ENCODE data around the gene CABP1.
A peak's percentile ranks its signal among the peaks of the same experiment; 100 is the strongest.

DNA sequence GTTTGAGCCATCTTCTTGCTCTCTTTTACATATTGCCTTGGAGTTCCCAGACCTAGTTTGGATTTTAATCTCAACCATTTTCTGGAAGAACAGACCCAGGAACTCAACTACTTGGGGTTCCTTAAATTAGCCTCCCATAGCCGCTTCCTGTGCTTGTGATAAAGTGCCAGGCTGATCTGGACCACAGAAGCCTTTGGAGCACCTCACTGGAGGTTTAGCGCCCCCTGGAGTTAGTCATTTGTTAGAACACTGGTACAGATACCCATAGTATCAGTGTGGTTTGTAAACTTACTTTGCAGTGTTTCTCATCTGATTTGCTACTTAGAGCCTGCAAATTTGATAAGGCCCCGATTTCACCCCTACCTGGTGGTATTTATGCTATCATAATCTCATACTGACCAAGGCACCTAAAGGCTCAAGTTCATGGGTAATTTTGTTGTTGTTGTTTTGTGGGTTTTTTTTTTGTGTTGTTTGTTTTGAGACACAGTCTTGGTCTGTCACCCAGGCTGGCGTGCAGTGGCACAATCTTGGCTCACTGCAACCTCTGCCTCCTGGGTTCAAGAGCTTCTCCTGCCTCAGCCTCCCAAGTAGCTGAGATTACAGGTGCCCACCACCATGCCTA is 73.5 kb downstream of the CABP1 start:
- TF ChIP-seq EP300 (IDR thresholded peaks at IDR 0.05; ENCODE audit: low read depth) (no peak), POLR2A (IDR thresholded peaks at IDR 0.05) (no peak)
- TF ChIP-seq, protein P1, sequence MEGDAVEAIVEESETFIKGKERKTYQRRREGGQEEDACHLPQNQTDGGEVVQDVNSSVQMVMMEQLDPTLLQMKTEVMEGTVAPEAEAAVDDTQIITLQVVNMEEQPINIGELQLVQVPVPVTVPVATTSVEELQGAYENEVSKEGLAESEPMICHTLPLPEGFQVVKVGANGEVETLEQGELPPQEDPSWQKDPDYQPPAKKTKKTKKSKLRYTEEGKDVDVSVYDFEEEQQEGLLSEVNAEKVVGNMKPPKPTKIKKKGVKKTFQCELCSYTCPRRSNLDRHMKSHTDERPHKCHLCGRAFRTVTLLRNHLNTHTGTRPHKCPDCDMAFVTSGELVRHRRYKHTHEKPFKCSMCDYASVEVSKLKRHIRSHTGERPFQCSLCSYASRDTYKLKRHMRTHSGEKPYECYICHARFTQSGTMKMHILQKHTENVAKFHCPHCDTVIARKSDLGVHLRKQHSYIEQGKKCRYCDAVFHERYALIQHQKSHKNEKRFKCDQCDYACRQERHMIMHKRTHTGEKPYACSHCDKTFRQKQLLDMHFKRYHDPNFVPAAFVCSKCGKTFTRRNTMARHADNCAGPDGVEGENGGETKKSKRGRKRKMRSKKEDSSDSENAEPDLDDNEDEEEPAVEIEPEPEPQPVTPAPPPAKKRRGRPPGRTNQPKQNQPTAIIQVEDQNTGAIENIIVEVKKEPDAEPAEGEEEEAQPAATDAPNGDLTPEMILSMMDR (IDR thresholded peaks at IDR 0.05), result peak; percentile 79 to 88 (median 81)
